ENCODE data around the gene ONECUT2.

Gene ONECUT2

GRCh38 chr18:57447154-57447621 is 12.0 kb downstream of the ONECUT2 start:
- Mint-ChIP-seq H3K4me3 (no peak overlapping the region), H3K36me3 (no peaks in the 10 kb centered on the region), H3K27me3 (peaks cover 58% of the 10 kb centered on the region), H3K4me1 (ENCODE audit: low read depth) (no peaks in the 10 kb centered on the region), H3K9me3 (ENCODE audit: low read depth) (no peaks in the 10 kb centered on the region), H3K27ac (no peak overlapping the region)

GRCh38 chr18:57455576-57456129 is 20.5 kb downstream of the ONECUT2 start:
- Mint-ChIP-seq H3K27me3 (peaks cover 22% of the 10 kb centered on the region), H3K4me3 (no peak overlapping the region), H3K27ac (no peak overlapping the region), H3K4me1 (ENCODE audit: low read depth) (no peaks in the 10 kb centered on the region), H3K36me3 (no peaks in the 10 kb centered on the region), H3K9me3 (ENCODE audit: low read depth) (no peaks in the 10 kb centered on the region)

- Mint-ChIP-seq H3K4me3 (no peak overlapping the region), H3K27me3 (peaks cover 12% of the 10 kb centered on the region)
Measured at GRCh38 chr18:57461652-57462269, 26.6 kb downstream of the ONECUT2 start.

GRCh38 chr18:57466307-57466706 is 31.1 kb downstream of the ONECUT2 start:
- Mint-ChIP-seq H3K27me3 (peaks cover 11% of the 10 kb centered on the region), H3K4me3 (no peak overlapping the region), H3K4me1 (ENCODE audit: low read depth) (peaks cover 2% of the 10 kb centered on the region), H3K27ac (no peak overlapping the region), H3K9me3 (ENCODE audit: low read depth) (no peaks in the 10 kb centered on the region), H3K36me3 (no peaks in the 10 kb centered on the region)

More at GRCh38 chr18:57461652-57462269, 26.6 kb downstream of the ONECUT2 start:
- Mint-ChIP-seq H3K4me1 (ENCODE audit: low read depth) (peaks cover under 1% of the 10 kb centered on the region), H3K9me3 (ENCODE audit: low read depth) (no peaks in the 10 kb centered on the region), H3K27ac (no peak overlapping the region), H3K36me3 (no peaks in the 10 kb centered on the region)

- H3K36me3 Mint-ChIP-seq = no peaks in the 10 kb centered on the region
- no peak overlapping the region for H3K4me3 Mint-ChIP-seq
- peaks cover 11% of the 10 kb centered on the region for H3K27me3 Mint-ChIP-seq
- H3K4me1 Mint-ChIP-seq (ENCODE audit: low read depth) = peaks cover 2% of the 10 kb centered on the region
- H3K27ac Mint-ChIP-seq = no peak overlapping the region
- H3K9me3 Mint-ChIP-seq (ENCODE audit: low read depth) = no peaks in the 10 kb centered on the region
Measured at GRCh38 chr18:57466745-57467409, 31.7 kb downstream of the ONECUT2 start.

DNA sequence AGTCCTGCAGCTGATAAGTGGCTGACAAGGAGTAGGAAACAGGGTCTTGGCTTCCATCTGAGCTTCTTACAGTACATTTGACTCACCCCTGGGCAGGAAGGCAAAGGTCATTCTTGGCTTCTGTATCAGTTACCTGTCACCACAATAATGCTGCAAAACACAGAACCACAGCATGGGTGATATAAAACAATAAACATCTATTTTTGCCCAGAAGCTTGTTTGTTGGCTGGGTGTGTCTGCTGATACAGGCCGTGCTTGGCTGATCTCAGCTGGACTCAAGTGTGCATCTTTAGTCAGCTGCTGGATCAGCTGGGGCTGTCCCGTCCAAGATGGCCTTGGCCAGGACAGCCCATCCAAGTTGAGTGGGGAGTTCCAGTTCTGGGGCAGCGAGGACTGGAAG is 34.7 kb downstream of the ONECUT2 start:
- no peaks in the 10 kb centered on the region for H3K36me3 Mint-ChIP-seq
- H3K4me3 Mint-ChIP-seq = no peak overlapping the region
- H3K27ac Mint-ChIP-seq = no peak overlapping the region
- H3K4me1 Mint-ChIP-seq (ENCODE audit: low read depth) = peaks cover 2% of the 10 kb centered on the region
- H3K9me3 Mint-ChIP-seq (ENCODE audit: low read depth) = no peaks in the 10 kb centered on the region
- peaks cover 6% of the 10 kb centered on the region for H3K27me3 Mint-ChIP-seq

DNA sequence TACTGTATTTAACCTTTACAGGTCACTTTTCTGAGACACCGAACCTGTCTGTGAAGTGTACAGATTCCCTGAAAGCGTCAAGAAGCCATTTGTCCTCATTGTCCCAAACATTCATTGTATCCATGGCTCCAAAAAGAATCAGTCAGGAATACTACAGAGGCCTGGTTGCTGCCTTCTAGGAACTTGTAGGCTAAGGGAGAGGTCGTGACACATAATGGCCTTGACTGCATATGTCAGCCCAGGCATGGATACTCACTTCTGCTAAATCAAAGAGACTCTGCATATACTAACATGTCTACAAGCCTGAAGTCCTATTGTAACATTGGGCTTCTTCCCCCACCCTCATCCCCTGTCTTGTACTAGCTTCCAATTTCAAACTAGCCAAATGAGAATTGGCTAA is 40.2 kb downstream of the ONECUT2 start:
- Mint-ChIP-seq H3K4me1 (ENCODE audit: low read depth) (no peaks in the 10 kb centered on the region), H3K9me3 (ENCODE audit: low read depth) (no peaks in the 10 kb centered on the region), H3K27ac (no peak overlapping the region), H3K36me3 (no peaks in the 10 kb centered on the region), H3K4me3 (no peak overlapping the region), H3K27me3 (peaks cover 2% of the 10 kb centered on the region)

DNA sequence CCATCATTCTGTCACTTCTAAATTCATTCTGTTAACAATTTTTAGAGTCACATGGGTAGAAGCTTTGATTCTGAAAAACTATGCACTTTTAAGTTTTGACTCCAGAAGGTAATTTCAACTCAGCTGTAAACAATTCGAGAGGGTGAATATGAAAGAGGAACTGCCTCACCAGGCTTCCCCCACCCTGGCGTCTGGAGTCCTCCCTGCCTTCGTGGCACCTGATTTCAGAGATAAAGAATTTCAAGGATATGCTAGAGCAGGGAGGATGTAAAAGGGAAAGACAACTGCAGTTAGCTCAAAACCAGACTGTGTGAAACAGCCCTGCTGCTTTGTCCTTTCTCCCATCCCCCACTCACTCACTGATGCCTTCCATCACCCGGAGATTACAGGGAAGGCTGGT is 40.7 kb downstream of the ONECUT2 start:
- peaks cover 2% of the 10 kb centered on the region for H3K27me3 Mint-ChIP-seq
- no peaks in the 10 kb centered on the region for H3K4me1 Mint-ChIP-seq (ENCODE audit: low read depth)
- no peak overlapping the region for H3K4me3 Mint-ChIP-seq
- no peaks in the 10 kb centered on the region for H3K36me3 Mint-ChIP-seq
- no peaks in the 10 kb centered on the region for H3K9me3 Mint-ChIP-seq (ENCODE audit: low read depth)
- no peak overlapping the region for H3K27ac Mint-ChIP-seq

GRCh38 chr18:57480733-57481132 is 45.6 kb downstream of the ONECUT2 start:
- no peaks in the 10 kb centered on the region for H3K9me3 Mint-ChIP-seq (ENCODE audit: low read depth)
- no peaks in the 10 kb centered on the region for H3K4me1 Mint-ChIP-seq (ENCODE audit: low read depth)
- no peak overlapping the region for H3K4me3 Mint-ChIP-seq
- H3K27ac Mint-ChIP-seq = no peak overlapping the region
- H3K27me3 Mint-ChIP-seq = peaks cover 1% of the 10 kb centered on the region
- no peaks in the 10 kb centered on the region for H3K36me3 Mint-ChIP-seq

DNA sequence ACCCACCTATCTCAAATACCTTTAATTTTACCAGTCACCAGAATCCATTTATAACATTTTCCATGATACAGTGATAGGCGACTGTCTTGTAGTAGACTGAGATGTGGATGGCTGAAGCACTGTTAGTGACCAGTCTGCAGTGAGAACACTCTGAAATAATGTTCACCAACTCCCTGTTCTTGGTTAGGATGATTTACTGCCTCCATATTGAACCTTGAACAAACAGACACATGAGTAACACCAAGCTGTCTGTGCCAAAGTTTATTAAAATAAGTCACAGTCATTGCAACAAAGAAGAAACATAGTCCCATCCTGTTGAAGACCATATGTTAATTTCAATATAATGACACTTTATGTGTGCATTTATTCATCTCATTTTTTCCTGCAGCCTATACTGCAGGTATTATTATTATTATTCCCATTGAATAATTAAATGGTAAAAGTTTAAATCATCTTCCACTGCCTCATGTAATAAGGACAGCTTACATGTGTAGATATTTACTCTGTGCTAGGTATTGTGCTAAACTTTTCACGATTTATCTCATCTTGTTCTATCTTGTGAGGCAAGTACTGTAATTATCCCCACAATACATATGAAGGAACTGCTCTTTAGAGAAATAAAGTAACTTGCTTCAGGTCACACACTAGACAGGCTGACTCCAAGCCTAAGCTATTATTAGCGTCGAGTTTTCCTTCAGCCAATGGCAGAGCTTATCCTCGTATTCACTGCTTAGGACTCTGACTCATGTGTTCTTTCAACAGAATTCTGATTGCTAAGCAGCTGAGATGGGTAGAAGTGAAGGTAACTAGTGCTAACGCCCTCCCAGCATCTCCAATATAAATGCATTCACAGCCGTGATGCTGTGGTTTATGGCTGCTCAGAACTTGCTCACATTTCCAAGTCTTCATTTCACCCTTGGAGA is 62.5 kb downstream of the ONECUT2 start:
- Mint-ChIP-seq H3K27ac (no peak overlapping the region), H3K9me3 (ENCODE audit: low read depth) (no peaks in the 10 kb centered on the region), H3K4me3 (no peak overlapping the region), H3K27me3 (peaks cover 1% of the 10 kb centered on the region), H3K4me1 (ENCODE audit: low read depth) (no peaks in the 10 kb centered on the region), H3K36me3 (no peaks in the 10 kb centered on the region)

- Mint-ChIP-seq H3K36me3 (no peaks in the 10 kb centered on the region), H3K9me3 (ENCODE audit: low read depth) (no peaks in the 10 kb centered on the region), H3K27ac (no peak overlapping the region), H3K27me3 (peaks cover 2% of the 10 kb centered on the region), H3K4me3 (no peak overlapping the region), H3K4me1 (ENCODE audit: low read depth) (no peaks in the 10 kb centered on the region)
Measured at GRCh38 chr18:57498682-57499256, 63.6 kb downstream of the ONECUT2 start.

GRCh38 chr18:57502624-57503023 is 67.5 kb downstream of the ONECUT2 start:
- Mint-ChIP-seq H3K4me1 (ENCODE audit: low read depth) (no peaks in the 10 kb centered on the region), H3K4me3 (no peak overlapping the region), H3K36me3 (no peaks in the 10 kb centered on the region), H3K27ac (no peak overlapping the region), H3K9me3 (ENCODE audit: low read depth) (no peaks in the 10 kb centered on the region), H3K27me3 (peaks cover 5% of the 10 kb centered on the region)

- Mint-ChIP-seq H3K9me3 (ENCODE audit: low read depth) (no peaks in the 10 kb centered on the region), H3K27me3 (peaks cover 20% of the 10 kb centered on the region), H3K4me1 (ENCODE audit: low read depth) (no peaks in the 10 kb centered on the region), H3K4me3 (no peak overlapping the region), H3K36me3 (no peaks in the 10 kb centered on the region), H3K27ac (no peak overlapping the region)
Measured at GRCh38 chr18:57505231-57505630, 70.1 kb downstream of the ONECUT2 start.

DNA sequence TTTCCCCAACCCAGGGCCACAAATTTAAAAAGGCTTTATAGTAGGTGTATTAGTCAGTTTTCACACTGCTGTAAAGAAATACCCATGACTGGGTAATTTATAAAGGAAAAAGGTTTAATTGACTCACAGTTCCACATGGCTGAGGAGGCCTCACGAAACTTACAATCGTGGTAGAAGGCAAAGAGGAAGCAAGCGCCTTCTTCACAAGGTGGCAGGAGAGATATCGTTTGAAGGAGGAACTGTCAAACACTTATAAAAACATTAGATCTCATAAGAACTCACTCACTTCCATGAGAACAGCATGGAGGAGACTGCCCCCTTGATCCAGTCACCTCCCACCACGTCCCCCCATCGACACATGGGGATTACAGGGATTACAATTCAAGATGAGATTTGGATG is 80.9 kb downstream of the ONECUT2 start:
- Mint-ChIP-seq H3K4me1 (ENCODE audit: low read depth) (no peaks in the 10 kb centered on the region), H3K4me3 (no peak overlapping the region), H3K27me3 (peaks cover 17% of the 10 kb centered on the region), H3K27ac (no peak overlapping the region), H3K9me3 (ENCODE audit: low read depth) (no peaks in the 10 kb centered on the region), H3K36me3 (no peaks in the 10 kb centered on the region)

Measured in activated naive CD8-positive, alpha-beta T cell (primary cell).